Measurements from ENCODE around the gene CADM4.

- no peak for TF ChIP-seq CTCF (optimal IDR thresholded peaks at IDR 0.05 in 1 of 3, IDR thresholded peaks at IDR 0.05 in 1 of 3, conservative IDR thresholded peaks at IDR 0.05 in 1 of 3; ENCODE audit: extremely low read depth in 1 of 3, insufficient read depth in 2 of 3, low read length in 3 of 3)
- TF ChIP-seq EZH2 (IDR thresholded peaks at IDR 0.05; ENCODE audit: low read length), result no peak
Measured at GRCh38 chr19:43589277-43589676, 50.4 kb downstream of the CADM4 start.

Measured in keratinocyte (primary cell).